HG03159 (cell line): ENCODE data around the gene CNTNAP2.

ENCODE experiments used
- ATAC-seq: cut with Tn5 transposase; IDR thresholded peaks from one replicate; pipeline ENCODE4 v1.9.1; 2021; ENCODE audit warnings: mild to moderate bottlenecking, moderate library complexity; ENCODE audit not compliant: unreplicated experiment

Gene CNTNAP2

DNA sequence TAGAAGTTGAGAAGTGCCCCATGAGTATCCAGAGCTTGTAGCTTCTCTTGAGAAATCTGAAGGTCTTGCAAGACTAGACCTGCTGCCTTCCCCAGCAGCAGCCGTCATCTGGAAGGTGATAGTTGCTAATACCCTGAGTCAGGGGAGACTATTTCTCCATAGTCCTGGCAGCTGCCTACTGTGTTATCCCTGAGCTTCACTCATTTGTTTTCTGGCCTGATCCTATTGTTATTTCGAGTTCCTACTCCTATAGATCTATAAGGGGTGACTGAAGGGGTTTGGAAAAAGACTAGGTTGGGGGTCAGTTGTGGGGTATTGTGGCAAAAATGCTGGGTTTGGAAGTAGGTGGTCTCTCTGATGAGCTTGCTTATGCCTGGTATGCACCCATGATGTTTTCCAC, 297.8 kb downstream of the CNTNAP2 start:
- ATAC-seq: no peak

DNA sequence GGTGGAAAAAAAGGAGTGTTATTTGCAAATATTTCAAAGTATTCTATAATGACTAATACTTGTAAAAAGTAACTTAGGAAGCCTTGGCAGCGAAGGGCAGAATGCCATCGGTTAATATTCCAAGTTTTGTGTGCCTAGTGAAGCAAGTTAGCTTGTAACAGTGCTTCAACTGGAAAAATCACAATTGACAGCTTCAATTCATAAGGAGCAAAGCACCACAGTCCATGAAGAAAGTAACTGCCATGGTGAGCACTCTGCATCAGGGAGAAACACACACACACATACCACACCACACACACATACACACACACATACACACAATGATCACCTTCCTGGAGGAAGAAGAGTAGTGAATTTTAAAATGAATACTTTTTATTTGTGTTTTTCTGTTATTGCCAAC, 298.3 kb downstream of the CNTNAP2 start:
- no peak for ATAC-seq

DNA sequence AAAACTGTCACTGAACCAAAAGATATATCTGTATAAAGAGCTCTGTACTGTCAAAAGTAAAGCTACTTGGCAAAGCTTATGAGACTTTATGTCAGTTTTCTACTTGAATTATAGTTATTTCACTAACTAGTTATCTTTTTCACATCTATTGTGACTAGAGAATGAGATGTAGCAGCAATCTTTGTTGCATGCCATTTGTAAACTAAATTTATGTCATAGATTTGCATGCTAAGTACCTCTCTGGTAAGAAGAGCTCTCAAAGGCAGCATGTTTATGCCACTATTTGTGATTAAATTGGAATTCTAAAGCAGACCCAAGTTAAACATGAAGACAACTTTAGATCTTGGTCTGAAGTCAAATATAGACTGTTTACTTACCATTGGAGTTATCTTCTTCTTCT, 300.6 kb downstream of the CNTNAP2 start:
- no peak for ATAC-seq

DNA sequence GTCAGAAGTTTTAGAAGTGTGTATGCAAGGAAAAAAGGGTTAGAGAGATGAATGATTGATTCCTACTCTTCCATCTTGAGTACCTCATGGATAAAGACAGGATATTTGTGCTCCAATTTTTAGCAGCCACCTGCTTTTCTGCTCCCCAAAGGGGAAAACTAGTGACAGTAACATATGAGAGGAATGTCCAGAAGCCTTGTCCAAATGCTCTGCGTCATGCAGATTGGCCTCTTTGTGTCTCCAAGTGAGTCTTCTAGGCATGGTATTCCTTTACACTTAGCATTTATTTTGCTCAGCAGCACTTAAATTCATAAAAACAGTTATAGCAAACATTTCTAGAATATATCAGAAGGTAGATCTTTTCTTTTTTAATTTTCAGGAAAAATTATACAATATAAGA, 306.8 kb downstream of the CNTNAP2 start:
- ATAC-seq: no peak

DNA sequence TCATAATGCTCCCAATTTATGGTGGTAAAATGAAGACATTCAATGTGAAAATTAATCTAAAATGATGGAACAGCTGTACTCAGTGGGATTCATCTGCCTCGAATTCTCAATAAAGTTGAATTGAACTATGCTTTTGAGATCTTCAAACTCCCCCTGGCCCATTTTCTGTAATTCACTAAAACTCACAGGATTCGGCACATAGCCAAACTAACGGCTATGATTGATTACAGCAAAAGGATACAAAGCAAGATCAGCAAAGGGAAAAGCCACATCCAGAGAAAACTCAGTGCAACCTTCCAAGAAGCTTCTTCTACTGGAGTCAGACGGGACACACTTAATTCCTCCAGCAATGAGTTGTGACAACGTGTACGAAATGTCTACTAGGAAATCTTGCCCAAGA, 307.5 kb downstream of the CNTNAP2 start:
- ATAC-seq: no peak

DNA sequence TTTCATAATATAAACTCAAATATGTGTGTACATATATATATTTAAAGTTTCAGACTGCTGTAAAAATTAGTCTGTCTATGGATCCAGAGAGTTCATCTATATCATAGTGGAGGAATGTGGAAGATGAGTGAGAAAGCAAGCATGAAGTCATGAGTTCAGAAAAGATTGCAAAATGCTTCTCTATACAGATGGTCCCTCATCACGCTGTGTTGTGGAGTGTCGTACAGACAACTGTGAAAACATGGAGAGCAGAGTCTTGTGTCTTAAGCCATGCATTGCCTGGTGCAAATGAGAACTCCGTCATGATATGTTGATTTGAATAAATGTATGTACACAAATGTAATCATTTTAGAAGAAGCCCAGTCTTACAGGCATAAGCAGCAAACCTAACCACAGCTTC, 316.9 kb downstream of the CNTNAP2 start:
- no peak for ATAC-seq

DNA sequence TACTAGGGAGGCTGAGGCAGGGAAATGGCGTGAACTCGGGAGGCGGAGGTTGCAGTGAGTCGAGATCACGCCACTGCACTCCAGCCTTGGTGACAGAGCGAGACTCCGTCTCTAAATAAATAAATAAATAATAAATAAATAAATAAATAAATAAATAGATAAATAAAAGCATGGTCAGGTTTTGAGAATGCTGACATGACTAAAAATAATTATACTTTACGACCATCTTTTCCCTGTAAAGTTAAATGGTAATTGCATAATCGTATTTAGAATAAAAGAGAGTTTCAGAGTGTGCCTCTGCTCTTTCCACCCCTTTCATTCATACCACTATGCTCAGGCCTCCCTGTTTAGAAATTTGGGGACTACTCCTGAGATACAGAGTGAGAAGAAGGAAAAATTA, 326.5 kb downstream of the CNTNAP2 start:
- ATAC-seq: no peak

DNA sequence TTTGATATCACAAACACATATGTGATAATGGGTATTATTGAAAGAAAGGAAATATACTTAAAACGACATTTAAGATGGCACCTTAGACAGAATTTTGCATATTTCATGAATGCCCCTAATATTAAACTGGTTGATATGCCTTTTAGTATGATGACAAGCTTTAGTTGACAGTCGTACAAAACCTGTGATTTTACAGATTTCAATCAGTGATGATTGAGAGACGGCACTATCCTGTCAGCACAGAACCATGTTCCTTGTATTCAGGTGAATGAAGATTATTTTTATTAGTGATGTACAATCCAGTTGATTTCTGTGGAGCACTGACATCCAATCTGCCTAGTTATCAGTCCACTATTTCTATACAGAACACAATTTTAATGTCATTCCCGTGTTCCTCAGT, 333.0 kb downstream of the CNTNAP2 start:
- no peak for ATAC-seq

DNA sequence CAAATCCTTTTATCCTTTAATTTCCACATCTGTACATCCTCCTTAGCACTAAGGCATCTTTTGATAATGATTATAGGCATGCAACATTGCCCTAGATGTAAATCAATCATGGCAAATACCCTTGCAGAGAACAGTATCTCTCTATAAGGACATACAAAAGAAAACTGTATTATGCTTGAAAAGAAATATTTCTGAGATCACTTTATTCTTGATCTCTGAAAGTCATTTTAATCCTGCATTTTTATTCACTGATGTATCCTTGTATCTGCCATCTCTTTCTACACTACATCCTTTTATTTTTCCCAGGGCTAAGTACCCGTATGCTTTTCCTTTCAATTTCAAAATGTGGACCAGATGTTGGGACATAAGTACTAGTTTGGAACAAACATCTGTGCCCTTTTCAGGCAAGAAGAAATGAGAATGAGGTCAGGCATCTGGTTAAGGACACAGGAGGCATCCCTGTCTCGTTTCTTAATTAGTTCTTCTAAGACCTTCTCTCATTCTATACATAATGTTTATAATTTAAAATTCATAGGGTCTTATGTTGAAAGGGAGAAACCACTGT, 338.6 kb downstream of the CNTNAP2 start:
- no peak for ATAC-seq

DNA sequence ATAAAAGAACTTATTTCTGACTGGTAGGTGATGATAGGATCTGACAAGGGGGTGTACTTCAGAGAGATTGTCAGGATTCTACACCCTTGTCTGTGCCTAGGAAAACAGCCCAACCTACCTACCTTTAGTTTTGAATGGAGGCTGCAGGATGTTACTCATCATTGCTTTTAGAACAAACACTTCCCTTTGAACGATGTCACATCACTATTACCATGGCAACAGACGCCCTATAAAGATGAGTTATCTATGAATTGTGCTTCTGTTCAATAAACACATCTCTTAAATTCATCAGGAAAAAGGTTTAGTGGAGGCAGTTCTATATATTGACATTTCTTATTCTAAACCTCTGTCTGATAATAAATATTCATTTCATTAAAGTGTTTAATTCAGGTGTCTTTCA, 362.4 kb downstream of the CNTNAP2 start:
- no peak for ATAC-seq

DNA sequence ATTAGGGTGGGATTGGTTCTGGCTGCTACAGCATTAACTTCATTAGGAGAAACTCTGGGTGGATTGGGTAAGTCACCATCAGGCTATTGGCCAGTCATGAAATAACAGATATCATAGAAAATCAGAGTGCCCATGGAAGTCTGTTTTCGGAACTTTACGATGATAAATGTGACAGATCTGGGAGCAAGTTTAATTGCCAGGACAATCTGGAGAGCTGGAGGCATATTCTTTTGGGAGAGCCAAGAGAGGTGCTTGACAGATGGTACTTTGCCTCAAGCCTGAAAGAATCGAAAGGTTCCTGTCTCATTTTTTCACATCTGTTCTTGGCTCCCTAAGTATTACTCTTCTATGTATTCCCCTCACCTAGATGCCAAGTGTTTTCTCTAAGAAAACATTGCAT, 369.9 kb downstream of the CNTNAP2 start:
- ATAC-seq: no peak

DNA sequence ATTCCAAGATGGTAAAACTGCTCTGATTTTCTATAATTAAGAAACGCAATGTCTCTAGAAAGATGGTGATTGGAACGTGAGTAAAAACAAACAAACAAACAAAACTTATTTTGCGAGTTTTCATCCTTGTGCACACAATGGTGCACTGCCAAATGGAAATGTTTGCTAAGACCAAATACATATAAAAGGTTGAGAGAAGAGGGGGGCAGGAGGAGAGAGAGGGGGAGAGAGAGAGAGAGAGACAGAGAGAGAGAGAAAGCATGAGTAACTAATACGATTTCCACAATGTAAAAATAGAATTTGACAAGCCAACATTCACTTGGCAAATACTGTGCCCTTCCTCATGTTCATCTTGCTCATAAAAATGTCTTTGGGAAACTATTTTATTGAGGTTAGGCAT, 375.4 kb downstream of the CNTNAP2 start:
- ATAC-seq: no peak

DNA sequence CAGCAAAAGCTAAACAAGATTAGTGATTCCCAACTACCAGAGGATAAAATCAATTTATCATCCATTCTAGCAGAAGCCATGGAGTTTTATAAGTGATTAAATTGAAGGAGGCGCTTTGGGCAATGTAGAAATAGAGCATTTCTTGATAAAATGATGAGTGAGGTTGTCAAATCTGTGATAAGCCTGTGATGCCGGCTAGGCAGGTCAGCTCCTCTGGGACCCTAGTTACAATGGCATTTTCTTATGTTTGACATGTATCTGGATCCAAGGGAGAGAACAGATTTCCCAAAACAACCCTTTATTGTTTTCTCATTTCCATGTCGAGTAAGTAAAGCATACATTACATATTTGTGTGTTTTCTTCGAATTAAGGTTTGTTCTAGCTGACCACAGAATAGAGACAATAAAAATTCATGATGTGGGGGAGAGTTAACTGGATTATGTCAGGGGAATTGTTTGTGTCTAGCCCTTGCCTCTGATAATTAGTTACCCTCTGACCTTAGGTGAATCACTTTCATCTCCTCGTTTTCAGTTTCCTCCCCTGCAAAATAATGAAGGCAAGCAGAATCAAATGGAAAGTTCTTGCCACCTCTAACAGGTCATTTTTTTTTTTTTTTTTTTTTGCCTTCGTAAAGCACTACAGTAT, 378.5 kb downstream of the CNTNAP2 start:
- no peak for ATAC-seq

DNA sequence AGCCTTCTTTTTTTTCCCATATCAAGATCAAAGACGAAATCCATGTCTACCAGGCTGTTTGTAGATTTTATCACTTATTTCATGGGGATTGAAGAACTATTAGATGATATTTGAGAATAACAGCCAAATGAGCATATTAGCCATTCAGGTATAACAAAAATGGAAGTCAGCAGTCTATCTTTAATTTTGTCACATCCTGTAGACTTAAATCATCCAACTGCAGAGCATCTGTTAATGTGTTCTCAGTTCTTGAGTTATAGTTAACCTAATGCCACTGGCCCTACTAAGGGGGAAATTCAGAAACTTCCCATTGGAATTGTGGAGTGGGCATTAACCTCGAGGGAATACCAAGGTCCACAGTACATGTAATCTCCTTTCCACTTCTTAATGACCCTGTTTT, 380.1 kb downstream of the CNTNAP2 start:
- ATAC-seq: no peak

DNA sequence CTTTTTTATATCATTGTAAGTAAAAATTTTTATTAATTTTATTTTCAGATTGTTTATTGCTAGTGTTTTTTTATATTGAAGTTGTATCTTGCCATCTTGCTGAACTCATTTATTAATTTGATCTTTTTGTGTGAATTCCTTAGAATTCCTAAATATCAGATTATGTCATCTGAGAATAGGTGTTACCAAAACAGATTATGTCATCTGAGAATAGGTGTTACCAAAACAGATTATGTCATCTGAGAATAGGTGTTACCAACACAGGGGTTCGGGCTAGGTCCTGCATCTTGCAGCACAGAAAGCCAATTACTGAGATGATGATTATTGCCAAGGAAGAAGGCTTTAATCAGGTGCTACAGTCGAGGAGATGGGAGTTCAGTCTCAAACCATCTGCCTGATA, 383.4 kb downstream of the CNTNAP2 start:
- ATAC-seq: no peak

DNA sequence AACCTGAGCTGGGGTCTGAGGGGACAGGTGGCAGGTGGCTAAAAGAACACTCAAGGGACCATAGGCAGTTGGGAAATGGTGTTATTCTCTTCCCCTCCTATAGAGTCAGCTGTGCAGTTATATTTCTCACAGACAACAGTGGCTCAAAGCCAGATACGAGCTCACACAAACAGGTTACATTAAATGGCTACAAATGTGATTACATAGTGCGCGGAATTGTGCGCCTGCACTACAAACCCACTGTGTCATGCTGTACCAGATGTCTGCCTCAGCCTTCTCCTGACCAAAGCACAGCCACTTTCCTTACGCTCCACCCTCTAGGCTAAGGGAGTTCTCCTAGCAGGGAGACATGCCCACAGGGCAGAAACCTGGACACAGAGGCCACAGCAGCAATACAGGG, 387.2 kb downstream of the CNTNAP2 start:
- ATAC-seq: no peak

DNA sequence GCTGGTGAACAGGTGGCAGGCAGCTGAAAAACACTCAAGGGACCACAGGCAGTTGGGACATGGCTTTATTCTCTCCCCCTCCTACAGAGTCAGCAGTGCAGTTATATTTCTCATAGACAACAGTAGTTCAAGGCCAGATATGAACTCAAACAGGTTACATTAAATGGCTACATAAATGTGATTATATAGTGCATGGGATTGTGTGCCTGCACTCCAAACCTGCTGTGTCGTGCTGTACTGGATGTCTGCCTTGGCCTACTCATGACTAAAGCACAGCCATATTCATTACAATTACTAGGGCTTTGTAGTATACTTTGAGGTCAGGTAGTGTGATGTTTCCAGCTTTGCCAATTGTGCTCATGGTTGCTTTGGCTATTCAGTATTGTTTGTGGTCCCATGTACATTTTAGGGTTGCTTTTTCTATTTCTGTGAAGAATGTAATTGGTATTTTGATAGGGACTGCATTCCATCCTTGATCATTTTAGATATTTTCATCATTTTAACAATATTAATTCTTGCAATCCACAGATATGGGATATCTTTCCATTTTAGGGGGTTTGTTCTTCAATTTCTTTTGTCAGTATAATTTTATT, 393.6 kb downstream of the CNTNAP2 start:
- no peak for ATAC-seq

DNA sequence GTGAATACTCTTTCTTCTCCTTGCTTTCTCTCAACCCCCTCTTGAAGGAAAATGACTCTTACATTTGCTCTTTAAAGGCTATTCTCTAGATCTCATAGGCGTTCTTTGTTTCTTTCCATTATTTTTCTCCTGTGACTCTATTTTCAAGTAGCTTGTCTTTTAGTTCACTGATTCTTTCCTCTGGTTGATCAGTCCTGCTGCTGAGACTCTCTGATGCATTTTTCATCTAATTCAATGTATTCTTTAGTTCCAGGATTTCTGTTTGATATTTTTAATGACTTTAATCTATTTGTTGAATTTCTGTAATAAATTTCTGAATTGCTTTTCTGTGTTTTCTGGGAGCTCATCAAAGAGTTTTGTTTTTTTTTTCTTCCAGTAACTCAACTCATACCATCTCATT, 397.7 kb downstream of the CNTNAP2 start:
- no peak for ATAC-seq

DNA sequence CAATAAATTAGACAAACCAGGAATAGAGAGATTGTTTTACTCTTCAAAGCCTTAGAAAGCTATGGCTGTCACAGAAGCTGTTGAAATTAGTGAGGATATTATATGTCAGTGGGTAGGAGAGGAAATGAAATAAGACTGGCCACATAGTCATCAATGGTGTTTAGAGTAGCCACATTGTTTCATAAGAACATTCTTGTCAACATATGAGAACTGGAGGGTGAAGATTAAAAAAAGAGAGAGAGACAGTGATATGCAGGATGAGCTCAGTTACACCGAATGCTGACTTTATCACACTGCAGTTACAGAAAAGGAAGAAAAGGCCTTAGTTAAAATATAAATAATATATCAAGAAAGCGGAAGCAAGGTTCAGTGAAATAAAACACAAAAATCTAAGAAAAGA, 412.0 kb downstream of the CNTNAP2 start:
- no peak for ATAC-seq

DNA sequence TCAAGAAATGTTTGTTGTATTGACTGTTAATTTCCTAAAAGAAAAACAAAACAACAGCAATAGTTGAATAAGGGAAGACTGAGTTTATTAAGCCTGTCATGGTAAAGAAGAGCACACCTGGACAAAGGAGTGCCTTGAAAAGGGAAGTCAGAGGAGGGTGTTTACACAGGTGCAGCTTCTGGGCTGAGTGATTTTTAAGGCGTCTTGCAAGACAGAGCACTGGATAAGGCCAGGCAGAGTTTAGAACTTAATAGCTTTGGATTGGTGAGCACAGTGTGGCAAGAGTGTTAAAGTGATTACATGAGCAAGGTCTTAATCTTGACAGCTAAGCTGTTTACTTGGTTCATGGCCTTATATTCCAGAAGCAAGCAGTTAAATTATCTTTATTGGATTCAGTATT, 423.2 kb downstream of the CNTNAP2 start:
- no peak for ATAC-seq

DNA sequence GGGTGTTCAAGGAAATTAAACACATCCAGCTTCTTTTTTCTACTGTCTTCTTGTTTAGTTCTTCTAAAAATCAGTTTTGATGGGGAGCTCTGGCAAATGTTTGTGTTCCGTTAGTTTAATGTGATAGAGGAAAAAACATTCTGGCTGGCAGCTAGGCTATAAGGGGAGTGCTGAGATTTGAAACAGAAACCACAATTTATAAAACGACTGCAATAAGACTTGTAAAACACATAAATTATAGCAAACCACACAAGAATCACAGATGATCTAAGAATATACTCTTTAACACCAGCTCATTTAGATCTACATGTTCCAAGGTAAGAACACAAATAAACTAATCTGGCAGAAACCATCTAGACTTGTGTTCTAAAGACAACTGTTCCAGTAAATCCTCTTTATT, 425.5 kb downstream of the CNTNAP2 start:
- no peak for ATAC-seq

DNA sequence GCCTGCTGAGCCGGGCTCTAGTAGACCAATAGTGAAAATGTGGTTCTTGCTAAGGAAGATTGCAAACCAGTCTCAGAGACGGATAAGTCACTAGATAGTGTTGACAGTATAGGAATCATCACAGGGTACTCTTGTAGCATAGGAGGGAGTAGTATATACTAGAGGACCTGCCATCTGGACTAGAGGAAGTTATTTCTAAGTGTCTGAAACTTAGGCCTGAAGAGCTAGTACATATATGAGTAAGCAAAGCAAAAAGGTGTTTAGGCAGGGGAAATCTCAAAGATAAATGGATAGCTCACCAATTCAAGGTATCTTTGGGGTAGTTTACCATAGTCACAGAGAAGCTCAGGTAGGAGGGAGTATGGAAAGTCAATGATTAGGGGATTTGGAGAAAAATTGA, 428.1 kb downstream of the CNTNAP2 start:
- no peak for ATAC-seq

DNA sequence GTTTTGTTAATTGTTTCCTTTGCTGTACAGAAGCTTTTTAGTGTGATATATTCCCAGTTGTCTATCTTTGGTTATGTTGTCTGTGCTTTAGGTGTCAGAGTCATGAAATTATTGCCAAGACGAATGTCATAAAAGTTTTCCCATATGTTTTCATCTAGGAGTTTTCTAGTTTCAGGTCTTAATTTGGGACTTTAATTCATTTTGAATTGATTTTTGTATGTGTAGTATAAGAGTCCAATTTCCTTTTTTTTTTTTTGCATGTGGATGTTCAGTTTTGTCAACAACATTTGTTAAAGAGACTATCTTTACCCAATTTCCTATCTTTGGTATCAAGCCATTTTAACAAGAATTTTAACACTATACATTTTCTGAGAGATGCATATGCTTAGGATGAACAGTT, 432.2 kb downstream of the CNTNAP2 start:
- ATAC-seq: no peak
